Tibial nerve (tissue), 4 donors: ENCODE data around the gene VPS41. TPM values are rescaled to one million over a fixed set of nuclear protein-coding genes. Genes with fewer than 3 reads are reported as not detected.

Experiments used
- DNase-seq, 2 donors: peaks; one replicate each; pipeline ENCODE4 v3.0.0-alpha.2; 2019; ENCODE audit warnings: low spot score in 2 of 2
- H3K27ac ChIP-seq, 4 donors: fragments of 200-600 bp; sonication (generic) in 3 of 4; one replicate each; pipeline ENCODE4 v1.5.1; 2017 to 2019; ENCODE audit warnings: mild to moderate bottlenecking in 1 of 4
- H3K27me3 ChIP-seq, 2 donors: fragments of 200-600 bp; sonication (generic) in 1 of 2; one replicate each; pipeline versions ENCODE4 v1.5.1 to v1.6.0; 2017 to 2019
- H3K36me3 ChIP-seq, 3 donors: fragments of 200-600 bp; sonication (generic); one replicate each; pipeline ENCODE4 v1.5.1; 2018 to 2019
- H3K4me1 ChIP-seq, 4 donors: fragments of 200-600 bp; sonication (generic) in 3 of 4; one replicate each; pipeline ENCODE4 v1.5.1; 2017 to 2019
- H3K4me3 ChIP-seq, 4 donors: fragments of 200-600 bp; sonication (generic) in 3 of 4; one replicate each; pipeline ENCODE4 v1.5.1; 2017 to 2019; ENCODE audit warnings: mild to moderate bottlenecking in 1 of 4, moderate library complexity in 1 of 4
- H3K9me3 ChIP-seq, 4 donors: fragments of 200-600 bp; sonication (generic) in 3 of 4; one replicate each; pipeline ENCODE4 v1.5.1; 2017 to 2019
- CTCF ChIP-seq, 5 experiments: fragments of 200-600 bp in 3 of 5; fragments of 450-650 bp in 2 of 5; sonication (generic) in 3 of 5; IDR thresholded peaks; one replicate each; pipeline ENCODE4 v1.5.1; 2016 to 2019; ENCODE audit warnings: antibody characterized with exemption in 5 of 5, mild to moderate bottlenecking in 3 of 5, moderate library complexity in 2 of 5
- EP300 ChIP-seq, 2 donors: sonication (generic); formaldehyde crosslinking; IDR thresholded peaks; one replicate each; pipeline ENCODE4 v1.6.1; 2017; ENCODE audit warnings: antibody characterized with exemption in 2 of 2, mild to moderate bottlenecking in 1 of 2
- POLR2A ChIP-seq, 2 donors: fragments of 450-650 bp; IDR thresholded peaks; one replicate each; pipeline ENCODE4 v1.6.1; 2017; ENCODE audit warnings: antibody characterized with exemption in 2 of 2, mild to moderate bottlenecking in 2 of 2, moderate library complexity in 2 of 2
- WGBS, 2 donors: methylation state at CpG; one replicate each; pipeline ENCODE4 v1.1.5; 2018; 5-methylcytosine and 5-hydroxymethylcytosine counted together
- total RNA-seq, 4 donors: library from RNA; depleted of rRNA; stranded (reverse); fragments of >200 nt; gene quantifications; one replicate each; pipeline ENCODE4 v1.1.0, GENCODE V29; 2016

Gene VPS41
- total RNA-seq, 4 donors from 2014 or later, result 31.2 to 47.5 (median 47.2) TPM

- Histone ChIP-seq H3K4me3 (no peak overlapping the region), H3K9me3 (no peaks in the 10 kb centered on the region), H3K27me3 (no peaks in the 10 kb centered on the region), H3K36me3 (peaks cover 0 to 7% (median 0%) of the 10 kb centered on the region in 3 donors), H3K4me1 (no peaks in the 10 kb centered on the region), H3K27ac (no peak overlapping the region)
- 90 to 93% methylated on average over 4 of the region's 4 CpGs for WGBS, 2 donors
- no peak for TF ChIP-seq CTCF (IDR thresholded peaks at IDR 0.05)
- TF ChIP-seq EP300 (IDR thresholded peaks at IDR 0.05), result no peak
- TF ChIP-seq POLR2A (IDR thresholded peaks at IDR 0.05), result no peak
- DNase-seq, result no peak
Measured at GRCh38 chr7:38873433-38873832, 35.6 kb downstream of the VPS41 start.

- H3K36me3 ChIP-seq, result peaks cover 0 to 19% (median 0%) of the 10 kb centered on the region in 3 donors
- TF ChIP-seq CTCF (IDR thresholded peaks at IDR 0.05), result no peak
- TF ChIP-seq EP300 (IDR thresholded peaks at IDR 0.05), result no peak
- TF ChIP-seq POLR2A (IDR thresholded peaks at IDR 0.05), result no peak
- DNase-seq, result no peak
- H3K4me3 ChIP-seq, result no peak overlapping the region
- 80 to 83% methylated on average over 5 of the region's 5 CpGs for WGBS, 2 donors
- no peak overlapping the region for H3K27ac ChIP-seq
- no peaks in the 10 kb centered on the region for H3K27me3 ChIP-seq
- no peaks in the 10 kb centered on the region for H3K4me1 ChIP-seq
- H3K9me3 ChIP-seq, result no peaks in the 10 kb centered on the region
Measured at GRCh38 chr7:38872202-38872601, 36.8 kb downstream of the VPS41 start.

- no peak overlapping the region for H3K4me3 ChIP-seq
- DNase-seq, result no peak
- no peak for TF ChIP-seq POLR2A (IDR thresholded peaks at IDR 0.05)
- TF ChIP-seq EP300 (IDR thresholded peaks at IDR 0.05), result no peak
- no peak for TF ChIP-seq CTCF (IDR thresholded peaks at IDR 0.05)
- H3K4me1 ChIP-seq, result no peaks in the 10 kb centered on the region
- H3K27ac ChIP-seq, result no peak overlapping the region
- 84 to 88% methylated on average over 3 of the region's 3 CpGs for WGBS, 2 donors
- no peaks in the 10 kb centered on the region for H3K9me3 ChIP-seq
- H3K27me3 ChIP-seq, result no peaks in the 10 kb centered on the region
- peaks cover 0 to 35% (median 0%) of the 10 kb centered on the region in 3 donors for H3K36me3 ChIP-seq
Measured at GRCh38 chr7:38870147-38870546, 38.8 kb downstream of the VPS41 start.

GRCh38 chr7:38863601-38864291 is 45.2 kb downstream of the VPS41 start:
- no peak overlapping the region for H3K4me3 ChIP-seq
- no peaks in the 10 kb centered on the region for H3K4me1 ChIP-seq
- H3K27ac ChIP-seq, result no peak overlapping the region
- peaks cover 0 to 41% (median 0%) of the 10 kb centered on the region in 3 donors for H3K36me3 ChIP-seq
- 73 to 77% methylated on average over 7 of the region's 7 CpGs for WGBS, 2 donors
- H3K9me3 ChIP-seq, result no peaks in the 10 kb centered on the region
- TF ChIP-seq EP300 (IDR thresholded peaks at IDR 0.05) (no peak), POLR2A (IDR thresholded peaks at IDR 0.05) (no peak), CTCF (IDR thresholded peaks at IDR 0.05) (no peak)
- DNase-seq, result no peak
- H3K27me3 ChIP-seq, result no peaks in the 10 kb centered on the region

- Histone ChIP-seq H3K36me3 (peaks cover 0 to 30% (median 0%) of the 10 kb centered on the region in 3 donors), H3K4me3 (no peak overlapping the region), H3K27me3 (no peaks in the 10 kb centered on the region), H3K9me3 (no peaks in the 10 kb centered on the region), H3K4me1 (no peaks in the 10 kb centered on the region), H3K27ac (no peak overlapping the region)
- no peak for DNase-seq
- 66 to 76% methylated on average over 3 of the region's 3 CpGs for WGBS, 2 donors
- TF ChIP-seq POLR2A (IDR thresholded peaks at IDR 0.05), result no peak
- no peak for TF ChIP-seq CTCF (IDR thresholded peaks at IDR 0.05)
- TF ChIP-seq EP300 (IDR thresholded peaks at IDR 0.05), result no peak
Measured at GRCh38 chr7:38862666-38863065, 46.3 kb downstream of the VPS41 start.
